Measurements from ENCODE around the gene TMEM123. TPM values are rescaled to one million over a fixed set of nuclear protein-coding genes. Genes with fewer than 3 reads are reported as not detected.

TMEM123 gene
- total and polyA plus RNA-seq, 10 of the 15 experiments (the other 5 are each of a cell fraction or from before 2014, with no cell fraction given), result 35.1 to 667 (median 123) TPM

DNA sequence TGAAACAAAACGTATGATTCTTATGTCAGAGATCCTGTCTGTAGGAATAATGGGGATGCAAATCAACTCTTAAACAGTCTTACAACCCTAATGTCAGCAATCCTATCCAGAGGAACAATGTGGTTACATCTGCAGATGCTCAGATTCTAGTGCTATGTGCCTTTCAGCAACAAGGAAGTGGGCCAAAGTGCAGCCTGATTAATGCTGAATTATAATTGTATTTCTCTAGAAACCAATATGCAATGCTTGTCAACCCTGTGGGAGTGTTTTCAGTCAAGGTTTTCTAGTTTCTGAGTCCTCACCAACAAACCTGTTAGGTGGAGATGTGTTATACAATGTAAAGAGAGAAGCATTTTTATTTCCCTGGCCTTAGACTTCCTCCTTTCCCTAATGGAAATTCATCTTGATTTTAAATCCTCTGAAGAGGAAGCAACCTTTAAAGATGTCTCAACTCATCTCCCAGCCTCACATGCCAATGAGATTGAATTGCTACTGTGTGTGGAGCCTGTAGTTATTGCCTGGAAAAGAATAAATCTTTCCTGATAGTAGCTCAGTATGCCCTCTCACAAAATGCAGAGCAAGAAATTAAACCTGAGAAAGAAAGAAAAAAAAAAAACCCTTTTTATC is 26.2 kb upstream of the TMEM123 start:
- POLR2A ChIA-PET, result interaction anchor here (0.6 to 1.2 kb wide), 5 partner anchors 8 to 129 kb away, joined by 3 to 9 read pairs (median 3); no protein-coding TSS in a partner anchor
- SMC1A ChIA-PET (ENCODE audit: uncharacterized antibody, unreplicated experiment), result interaction anchor here (0.8 to 3.8 kb wide), 12 partner anchors 9 to 134 kb away, joined by 3 to 20 read pairs (median 6); no protein-coding TSS in a partner anchor
- CTCF ChIA-PET, result interaction anchor here (0.7 to 5.9 kb wide), 7 partner anchors 9 to 200 kb away, joined by 4 to 34 read pairs (median 7); no protein-coding TSS in a partner anchor
- no peak for FAIRE-seq
- Histone ChIP-seq H2AFZ (ENCODE audit: control insufficient read depth, low read depth, low read length) (no peak overlapping the region), H4K20me1 (ENCODE audit: control insufficient read depth, insufficient read depth) (no peaks in the 10 kb centered on the region), H3K9ac (ENCODE audit: control insufficient read depth, insufficient read depth, low read length) (no peak overlapping the region), H3K4me2 (ENCODE audit: control insufficient read depth, insufficient read depth) (no peak overlapping the region), H3K9me3 (replicated peaks; ENCODE audit: control insufficient read depth, insufficient read depth, low read length) (no peaks in the 10 kb centered on the region), H3K4me3 (no peak overlapping the region), H3K79me2 (ENCODE audit: control insufficient read depth, insufficient read depth, low read length) (no peaks in the 10 kb centered on the region), H3K27ac (ENCODE audit: control insufficient read depth, insufficient read depth) (no peak overlapping the region), H3K4me1 (ENCODE audit: control insufficient read depth, insufficient read depth, low read length) (peaks cover 19% of the 10 kb centered on the region), H3K27me3 (replicated peaks in 1 of 2; ENCODE audit: control insufficient read depth in 2 of 2, insufficient read depth in 2 of 2, low read length in 1 of 2) (no peaks in the 10 kb centered on the region), H3K36me3 (ENCODE audit: control insufficient read depth in 2 of 2, insufficient read depth in 2 of 2, low read length in 1 of 2) (no peaks in the 10 kb centered on the region)
- intact Hi-C loops (cut with micrococcal nuclease; ENCODE audit: unreplicated experiment), result no loop called here
- TF ChIP-seq, protein P1, sequence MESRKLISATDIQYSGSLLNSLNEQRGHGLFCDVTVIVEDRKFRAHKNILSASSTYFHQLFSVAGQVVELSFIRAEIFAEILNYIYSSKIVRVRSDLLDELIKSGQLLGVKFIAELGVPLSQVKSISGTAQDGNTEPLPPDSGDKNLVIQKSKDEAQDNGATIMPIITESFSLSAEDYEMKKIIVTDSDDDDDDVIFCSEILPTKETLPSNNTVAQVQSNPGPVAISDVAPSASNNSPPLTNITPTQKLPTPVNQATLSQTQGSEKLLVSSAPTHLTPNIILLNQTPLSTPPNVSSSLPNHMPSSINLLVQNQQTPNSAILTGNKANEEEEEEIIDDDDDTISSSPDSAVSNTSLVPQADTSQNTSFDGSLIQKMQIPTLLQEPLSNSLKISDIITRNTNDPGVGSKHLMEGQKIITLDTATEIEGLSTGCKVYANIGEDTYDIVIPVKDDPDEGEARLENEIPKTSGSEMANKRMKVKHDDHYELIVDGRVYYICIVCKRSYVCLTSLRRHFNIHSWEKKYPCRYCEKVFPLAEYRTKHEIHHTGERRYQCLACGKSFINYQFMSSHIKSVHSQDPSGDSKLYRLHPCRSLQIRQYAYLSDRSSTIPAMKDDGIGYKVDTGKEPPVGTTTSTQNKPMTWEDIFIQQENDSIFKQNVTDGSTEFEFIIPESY (IDR thresholded peaks at IDR 0.05), result no peak
- TF ChIP-seq SPI1 (IDR thresholded peaks at IDR 0.05; ENCODE audit: borderline replicate concordance, insufficient read depth, low read depth, low read length), result peak; percentile 20; the same call in 1 of the 2 replicates
- 47% methylated on average over 1 of the region's 1 CpG for WGBS (ENCODE audit: insufficient coverage, insufficient replicate concordance, low lambda C conversion rate, missing lambda C conversion rate)
- no peak for ATAC-seq
- RAD21 ChIA-PET (ENCODE audit: unreplicated experiment), result interaction anchor here (0.5 to 3.2 kb wide), 10 partner anchors 9 to 201 kb away, joined by 3 to 19 read pairs (median 3); no protein-coding TSS in a partner anchor
- no TSS peak for BruUV-seq (replicated peaks)
- in situ Hi-C loops (cut with MboI), result loop anchor here (25.0 kb wide), 1 partner anchor 91 kb away; no protein-coding TSS in a partner anchor
- DNase-seq (ENCODE audit: low read depth, low spot score), result no peak

Data from GM12878 (cell line).